GM12878 (cell line): ENCODE data around the gene CARD14. TPM values are rescaled to one million over a fixed set of nuclear protein-coding genes. Genes with fewer than 3 reads are reported as not detected.

Experiments
- ATAC-seq: fragments of 200-7000 bp; cut with Tn5 transposase; 3 replicates; pipeline ENCODE4 v1.9.1; 2020; ENCODE audit warnings: mild to moderate bottlenecking, moderate library complexity
- BruUV-seq: library from RNA; stranded (reverse); fragments of 400-500 nt; replicated peaks from 2 replicates; lab custom pipeline; 2021; lab: Mats Ljungman, UMichigan
- CTCF ChIA-PET: fragments of 300-600 bp; sonication (Branson Sonifier 250); formaldehyde crosslinking; extraction: SDS; loops from one replicate; lab custom pipeline; 2021; ENCODE audit warnings: inconsistent platforms; lab: Yijun Ruan, JAX
- POLR2A ChIA-PET: fragments of 350-600 bp; formaldehyde crosslinking; extraction: SDS; loops from one replicate; lab custom pipeline; 2021; ENCODE audit warnings: inconsistent platforms; lab: Charles Lee
- RAD21 ChIA-PET: fragments of 300-600 bp; sonication (Branson Sonifier 250); formaldehyde crosslinking; loops from one replicate; lab custom pipeline; 2023; ENCODE audit warnings: antibody characterized with exemption; ENCODE audit not compliant: unreplicated experiment; lab: Charles Lee
- SMC1A ChIA-PET: fragments of 300-600 bp; sonication (Branson Sonifier 250); formaldehyde crosslinking; loops from one replicate; lab custom pipeline; 2023; ENCODE audit not compliant: unreplicated experiment, uncharacterized antibody; lab: Charles Lee
- DNase-seq: peaks from one replicate; pipeline ENCODE4 v3.0.0-alpha.2; 2011; ENCODE audit warnings: low read depth, low spot score
- FAIRE-seq: peaks from 3 replicates; lab custom pipeline; 2011; peaks lifted over from hg19 to GRCh38; lab: Jason Lieb, UNC
- H2AFZ ChIP-seq: 2 replicates; pipeline ENCODE4 v1.6.0; 2011; ENCODE audit warnings: low read depth, low read length, control low read depth; ENCODE audit not compliant: control insufficient read depth
- H3K27ac ChIP-seq: 2 replicates; pipeline ENCODE4 v1.5.1; 2011; ENCODE audit warnings: control low read depth; ENCODE audit not compliant: control insufficient read depth, insufficient read depth
- H3K27me3 ChIP-seq, 2 experiments: replicated peaks in 1 of 2; 2 replicates each; pipeline versions ENCODE4 v1.6.0 to v1.6.1; 2011; ENCODE audit warnings: low read length in 1 of 2; ENCODE audit not compliant: control insufficient read depth in 2 of 2, insufficient read depth in 2 of 2
- H3K36me3 ChIP-seq, 2 experiments: 2 replicates each; pipeline ENCODE4 v1.5.1; 2011; ENCODE audit warnings: low read length in 1 of 2; ENCODE audit not compliant: control insufficient read depth in 2 of 2, insufficient read depth in 2 of 2
- H3K4me1 ChIP-seq: 2 replicates; pipeline ENCODE4 v1.6.1; 2011; ENCODE audit warnings: mild to moderate bottlenecking, low read length, moderate library complexity, mixed read lengths; ENCODE audit not compliant: control insufficient read depth, insufficient read depth
- H3K4me2 ChIP-seq: 2 replicates; pipeline ENCODE4 v1.6.0; 2011; ENCODE audit warnings: control low read depth; ENCODE audit not compliant: control insufficient read depth, insufficient read depth
- H3K4me3 ChIP-seq: fragments of 200-600 bp; sonication (generic); 2 replicates; pipeline ENCODE4 v1.5.1; 2016
- H3K79me2 ChIP-seq: 2 replicates; pipeline ENCODE4 v1.6.0; 2011; ENCODE audit warnings: low read length; ENCODE audit not compliant: control insufficient read depth, insufficient read depth
- H3K9ac ChIP-seq: 2 replicates; pipeline ENCODE4 v1.8.0; 2011; ENCODE audit warnings: low read length, control low read depth, mixed read lengths; ENCODE audit not compliant: control insufficient read depth, insufficient read depth
- H3K9me3 ChIP-seq: replicated peaks from 3 replicates; pipeline ENCODE4 v1.5.1; 2011; ENCODE audit warnings: mild to moderate bottlenecking, low read length; ENCODE audit not compliant: control insufficient read depth, insufficient read depth
- H4K20me1 ChIP-seq: 2 replicates; pipeline ENCODE4 v1.6.0; 2011; ENCODE audit not compliant: control insufficient read depth, insufficient read depth
- CREB1 ChIP-seq: IDR thresholded peaks from 2 replicates; pipeline ENCODE4 v1.6.1; 2012; ENCODE audit warnings: low read depth, mild to moderate bottlenecking, inconsistent platforms
- FOXM1 ChIP-seq: IDR thresholded peaks from 2 replicates; pipeline ENCODE4 v1.6.1; 2012; ENCODE audit warnings: low read depth, mild to moderate bottlenecking, inconsistent platforms, low read length, moderate library complexity
- HSF1 ChIP-seq: fragments of 150-350 bp; IDR thresholded peaks from 2 replicates; pipeline ENCODE4 v1.6.1; 2014; ENCODE audit warnings: mild to moderate bottlenecking, low read depth, low read length
- KAT2A ChIP-seq: conservative IDR thresholded peaks from 2 replicates; pipeline ENCODE4 v1.6.1; 2011; ENCODE audit warnings: low read depth, low read length; ENCODE audit not compliant: control insufficient read depth
- KDM1A ChIP-seq: fragments of 200-600 bp; sonication (generic); IDR thresholded peaks from 2 replicates; pipeline ENCODE4 v1.6.1; 2016; ENCODE audit warnings: borderline replicate concordance
- MEF2A ChIP-seq: IDR thresholded peaks from 2 replicates; pipeline ENCODE4 v1.6.1; 2011; ENCODE audit warnings: low read depth, mild to moderate bottlenecking, low read length, moderate library complexity; ENCODE audit not compliant: insufficient read depth
- MTA2 ChIP-seq: fragments of 450-650 bp; IDR thresholded peaks from 2 replicates; pipeline ENCODE4 v1.6.1; 2016; ENCODE audit warnings: low read depth, mild to moderate bottlenecking, moderate library complexity
- PAX5 ChIP-seq: IDR thresholded peaks from 2 replicates; pipeline ENCODE4 v1.6.1; 2011; ENCODE audit warnings: low read depth, low read length, borderline replicate concordance
- RCOR1 ChIP-seq: conservative IDR thresholded peaks from 2 replicates; pipeline ENCODE4 v1.6.1; 2012; ENCODE audit warnings: low read depth, low read length, improper control_type of control experiment
- SKIL ChIP-seq: fragments of 450-650 bp; IDR thresholded peaks from 2 replicates; pipeline ENCODE4 v1.6.1; 2017; ENCODE audit warnings: mild to moderate bottlenecking, low read depth, inconsistent platforms; ENCODE audit not compliant: poor library complexity, severe bottlenecking
- SPI1 ChIP-seq: IDR thresholded peaks from 2 replicates; pipeline ENCODE4 v1.6.1; 2011; ENCODE audit warnings: low read depth, mild to moderate bottlenecking, low read length, moderate library complexity, borderline replicate concordance; ENCODE audit not compliant: insufficient read depth
- TARDBP ChIP-seq: IDR thresholded peaks from 2 replicates; pipeline ENCODE4 v1.6.1; 2016; ENCODE audit warnings: borderline replicate concordance
- ZBED1 ChIP-seq: IDR thresholded peaks from 2 replicates; pipeline ENCODE4 v1.6.1; 2016; ENCODE audit warnings: borderline replicate concordance
- WGBS: methylation state at CpG from one replicate; pipeline ENCODE4 v1.1.6; 2016; ENCODE audit warnings: low lambda C conversion rate; ENCODE audit not compliant: insufficient replicate concordance, insufficient coverage; ENCODE audit errors: missing lambda C conversion rate; 5-methylcytosine and 5-hydroxymethylcytosine counted together
- in situ Hi-C: fragments of 300-500 bp; cut with MboI; formaldehyde crosslinking; loops from 9 replicates; pipeline ENCODE4 v1.14.3; 2018; ENCODE audit warnings: mixed read lengths
- intact Hi-C: fragments of 100-400 bp; cut with micrococcal nuclease; formaldehyde crosslinking; loops from one replicate; pipeline ENCODE4 v1.14.2; 2022; ENCODE audit not compliant: unreplicated experiment
- polyA plus RNA-seq, 11 experiments: library from polyadenylated mRNA; depleted of rRNA in 4 of 11; unstranded in 6 of 11; stranded (reverse) in 5 of 11; fragments of >200 nt; fragmentation: Nextera tagmentation in 4 of 11; fragmentation: Illumina TruSeq in 1 of 11; extraction: Ambion mirVana in 4 of 11; extraction: Trizol in 1 of 11; gene quantifications; 1 replicate in 1 of 11; 2 replicates in 10 of 11; pipeline versions ENCODE4 v1.2.1 to v1.2.3, GENCODE V29; 2011 to 2016; ENCODE audit warnings: inconsistent platforms in 2 of 11, missing spikeins in 2 of 11, low read depth in 1 of 11
- total RNA-seq, 4 experiments: library from RNA; depleted of rRNA in 3 of 4; stranded (reverse); fragments of >200 nt in 3 of 4; fragmentation: Illumina TruSeq in 1 of 4; extraction: Trizol in 1 of 4; gene quantifications; 2 replicates each; pipeline versions ENCODE4 v1.2.1 to v1.2.3, GENCODE V29; 2013 to 2021
- TF ChIP-seq, protein P1 (sequence below): fragments of 450-650 bp; IDR thresholded peaks from 2 replicates; pipeline ENCODE4 v1.6.1; 2017; ENCODE audit warnings: mild to moderate bottlenecking

The CARD14 gene
- total and polyA plus RNA-seq, 10 of the 15 experiments (the other 5 are each of a cell fraction or from before 2014, with no cell fraction given), result 0.08 to 0.15 TPM; not detected in 8

DNA sequence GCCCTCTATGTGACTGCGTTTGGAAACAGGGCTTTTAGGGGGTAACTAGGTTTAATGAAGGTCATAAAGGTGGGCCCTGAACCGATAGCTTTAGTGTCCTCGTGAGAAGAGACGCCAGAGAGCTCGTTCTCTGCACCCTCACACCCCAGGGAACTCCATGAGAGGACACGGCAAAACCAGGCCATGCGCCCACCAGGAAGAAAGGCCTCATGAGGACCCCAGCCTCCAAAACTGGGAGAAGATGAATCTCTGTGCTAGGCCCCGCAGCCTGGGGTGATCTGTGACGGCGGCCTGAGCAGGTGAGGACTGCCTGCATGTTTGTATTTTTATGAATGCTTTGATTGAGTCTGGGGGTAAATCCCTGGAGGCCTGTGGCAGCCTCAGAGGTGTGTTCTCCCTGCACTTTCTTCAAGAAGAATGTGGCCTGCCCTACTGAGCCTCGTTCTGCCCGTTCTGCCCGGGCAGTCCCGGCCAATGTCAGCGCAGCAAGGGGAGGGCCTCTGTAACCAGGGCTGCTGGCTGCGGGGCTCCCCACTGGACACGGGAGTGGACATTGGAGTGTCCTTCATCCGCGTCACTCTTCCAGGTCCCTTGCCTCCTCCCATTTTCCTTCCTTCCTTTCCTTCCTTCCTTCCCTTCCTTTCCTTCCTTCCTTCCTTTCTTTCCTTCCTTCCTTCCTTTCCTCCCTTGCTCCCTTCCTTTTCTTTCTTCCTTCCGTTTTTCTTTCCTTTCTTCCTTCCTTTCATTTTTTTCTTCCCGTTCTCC is 84.0 kb downstream of the CARD14 start:
- Histone ChIP-seq H3K27ac (no peak overlapping the region), H3K4me3 (no peak overlapping the region), H4K20me1 (no peaks in the 10 kb centered on the region), H3K4me1 (peaks cover 32% of the 10 kb centered on the region), H3K9ac (no peak overlapping the region), H3K36me3 (no peaks in the 10 kb centered on the region), H3K4me2 (no peak overlapping the region), H3K27me3 (no peaks in the 10 kb centered on the region), H3K79me2 (no peaks in the 10 kb centered on the region), H2AFZ (no peak overlapping the region), H3K9me3 (no peaks in the 10 kb centered on the region)
- no peak for DNase-seq
- TF ChIP-seq CREB1 (no peak), RCOR1 (no peak), PAX5 (no peak), KAT2A (no peak), SPI1 (no peak), TARDBP (no peak), SKIL (no peak), HSF1 (no peak), MTA2 (no peak), MEF2A (no peak), KDM1A (no peak), ZBED1 (no peak), FOXM1 (no peak)
- TF ChIP-seq, protein P1, sequence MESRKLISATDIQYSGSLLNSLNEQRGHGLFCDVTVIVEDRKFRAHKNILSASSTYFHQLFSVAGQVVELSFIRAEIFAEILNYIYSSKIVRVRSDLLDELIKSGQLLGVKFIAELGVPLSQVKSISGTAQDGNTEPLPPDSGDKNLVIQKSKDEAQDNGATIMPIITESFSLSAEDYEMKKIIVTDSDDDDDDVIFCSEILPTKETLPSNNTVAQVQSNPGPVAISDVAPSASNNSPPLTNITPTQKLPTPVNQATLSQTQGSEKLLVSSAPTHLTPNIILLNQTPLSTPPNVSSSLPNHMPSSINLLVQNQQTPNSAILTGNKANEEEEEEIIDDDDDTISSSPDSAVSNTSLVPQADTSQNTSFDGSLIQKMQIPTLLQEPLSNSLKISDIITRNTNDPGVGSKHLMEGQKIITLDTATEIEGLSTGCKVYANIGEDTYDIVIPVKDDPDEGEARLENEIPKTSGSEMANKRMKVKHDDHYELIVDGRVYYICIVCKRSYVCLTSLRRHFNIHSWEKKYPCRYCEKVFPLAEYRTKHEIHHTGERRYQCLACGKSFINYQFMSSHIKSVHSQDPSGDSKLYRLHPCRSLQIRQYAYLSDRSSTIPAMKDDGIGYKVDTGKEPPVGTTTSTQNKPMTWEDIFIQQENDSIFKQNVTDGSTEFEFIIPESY, result no peak
- in situ Hi-C loops, result no loop called here
- FAIRE-seq, result no peak
- ChIA-PET SMC1A (interaction anchor here (1.3 kb wide), 2 partner anchors 12 to 51 kb away, joined by 3 read pairs; no protein-coding TSS in a partner anchor), CTCF (no interaction called here), POLR2A (interaction anchor here (0.7 kb wide), 1 partner anchor 35 kb away, joined by 3 read pairs; no protein-coding TSS in a partner anchor), RAD21 (interaction anchor here (1.1 to 1.4 kb wide), 2 partner anchors 10 to 28 kb away, joined by 3 to 4 read pairs; no protein-coding TSS in a partner anchor)
- intact Hi-C loops, result loop anchor here (5.0 kb wide), 1 partner anchor 37 kb away; no protein-coding TSS in a partner anchor
- no TSS peak for BruUV-seq
- ATAC-seq, result no peak
- WGBS, result 88% methylated on average over 21 of the region's 21 CpGs
